Measurements from ENCODE around the gene DPH1.
A peak's percentile ranks its signal among the peaks of the same experiment; 100 is the strongest.

Gene DPH1

DNA sequence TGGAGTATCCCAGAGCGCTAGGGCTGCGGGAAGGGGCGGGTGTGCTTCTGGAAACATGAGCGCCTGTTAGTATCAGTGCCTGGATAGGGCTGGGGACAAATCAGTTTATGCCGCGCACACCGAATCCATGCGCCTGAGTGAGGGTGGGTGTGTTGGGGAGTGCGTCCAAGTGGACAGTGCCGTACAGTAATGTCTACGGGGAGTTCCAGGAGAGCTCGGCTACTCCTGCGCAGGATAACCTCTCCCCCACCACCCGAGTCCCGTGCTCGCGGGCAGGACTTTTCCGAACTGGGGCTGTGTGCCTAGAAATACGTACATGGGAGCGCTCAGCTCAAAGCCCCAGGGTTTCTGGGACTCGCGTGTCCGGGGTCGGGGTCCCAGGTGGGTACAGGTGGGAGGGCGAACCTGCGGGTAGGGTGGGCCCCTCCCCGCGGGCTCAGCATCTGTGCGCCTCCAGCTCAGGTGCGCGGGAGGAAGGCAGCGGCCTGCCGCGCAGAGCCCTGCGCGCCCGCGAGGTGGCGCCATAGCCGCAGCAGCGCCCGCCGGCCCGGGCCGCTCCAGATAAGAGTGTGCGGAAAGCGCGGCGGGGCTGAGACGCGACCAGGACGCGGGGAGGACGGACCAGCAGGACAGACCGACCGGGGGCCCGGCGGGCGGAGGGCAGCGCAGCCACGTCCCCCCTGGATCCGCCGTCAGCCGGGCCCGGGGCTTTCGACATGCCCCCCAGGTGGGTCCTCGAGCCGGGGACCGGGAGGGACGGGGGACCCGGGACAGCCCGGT is 24.7 kb downstream of the DPH1 start, which contains the start of gene HIC1 (continued):
- TF ChIP-seq MEIS1 (CRISPR knock-in tag; IDR thresholded peaks at IDR 0.05; ENCODE audit: borderline replicate concordance) (no peak), ZNF514 (tag by site-specific recombination; IDR thresholded peaks at IDR 0.05) (no peak), GLI4 (tag by site-specific recombination; IDR thresholded peaks at IDR 0.05) (no peak), ZNF776 (tag by site-specific recombination; IDR thresholded peaks at IDR 0.05; ENCODE audit: borderline replicate concordance) (no peak), ZNF561 (tag by site-specific recombination; IDR thresholded peaks at IDR 0.05; ENCODE audit: borderline replicate concordance) (no peak; the same call in 1 of the 2 replicates), ZFP69B (tag by site-specific recombination; IDR thresholded peaks at IDR 0.05) (peak; percentile 92), ZNF202 (tag by site-specific recombination; IDR thresholded peaks at IDR 0.05; ENCODE audit: borderline replicate concordance) (no peak), ZNF341 (tag by site-specific recombination; IDR thresholded peaks at IDR 0.05; ENCODE audit: low read depth) (no peak), TRIM28 (IDR thresholded peaks at IDR 0.05; ENCODE audit: borderline replicate concordance, low read length) (no peak), ZNF624 (tag by site-specific recombination; IDR thresholded peaks at IDR 0.05) (no peak), ZNF501 (tag by site-specific recombination; IDR thresholded peaks at IDR 0.05) (no peak), TCF7L2 (IDR thresholded peaks at IDR 0.05; ENCODE audit: borderline replicate concordance, low read depth, low read length) (no peak), HOXC10 (CRISPR knock-in tag; IDR thresholded peaks at IDR 0.05) (no peak), ZSCAN30 (tag by site-specific recombination; IDR thresholded peaks at IDR 0.05) (peak; percentile 87), YY2 (tag by site-specific recombination; IDR thresholded peaks at IDR 0.05) (no peak), ZNF558 (tag by site-specific recombination; IDR thresholded peaks at IDR 0.05) (no peak), ZNF555 (tag by site-specific recombination; conservative IDR thresholded peaks at IDR 0.05) (no peak), YY1 (tag by site-specific recombination; IDR thresholded peaks at IDR 0.05) (no peak), ZNF701 (tag by site-specific recombination; IDR thresholded peaks at IDR 0.05) (no peak), ZNF664 (tag by site-specific recombination; IDR thresholded peaks at IDR 0.05) (no peak), ZNF423 (tag by site-specific recombination; IDR thresholded peaks at IDR 0.05) (no peak), ZSCAN23 (tag by site-specific recombination; IDR thresholded peaks at IDR 0.05) (no peak), ZFHX2 (tag by site-specific recombination; conservative IDR thresholded peaks at IDR 0.05) (peak; percentile 54; the same call in 1 of the 2 replicates), ZNF670 (tag by site-specific recombination; IDR thresholded peaks at IDR 0.05; ENCODE audit: low read depth) (no peak)
- TF ChIP-seq, protein P1, sequence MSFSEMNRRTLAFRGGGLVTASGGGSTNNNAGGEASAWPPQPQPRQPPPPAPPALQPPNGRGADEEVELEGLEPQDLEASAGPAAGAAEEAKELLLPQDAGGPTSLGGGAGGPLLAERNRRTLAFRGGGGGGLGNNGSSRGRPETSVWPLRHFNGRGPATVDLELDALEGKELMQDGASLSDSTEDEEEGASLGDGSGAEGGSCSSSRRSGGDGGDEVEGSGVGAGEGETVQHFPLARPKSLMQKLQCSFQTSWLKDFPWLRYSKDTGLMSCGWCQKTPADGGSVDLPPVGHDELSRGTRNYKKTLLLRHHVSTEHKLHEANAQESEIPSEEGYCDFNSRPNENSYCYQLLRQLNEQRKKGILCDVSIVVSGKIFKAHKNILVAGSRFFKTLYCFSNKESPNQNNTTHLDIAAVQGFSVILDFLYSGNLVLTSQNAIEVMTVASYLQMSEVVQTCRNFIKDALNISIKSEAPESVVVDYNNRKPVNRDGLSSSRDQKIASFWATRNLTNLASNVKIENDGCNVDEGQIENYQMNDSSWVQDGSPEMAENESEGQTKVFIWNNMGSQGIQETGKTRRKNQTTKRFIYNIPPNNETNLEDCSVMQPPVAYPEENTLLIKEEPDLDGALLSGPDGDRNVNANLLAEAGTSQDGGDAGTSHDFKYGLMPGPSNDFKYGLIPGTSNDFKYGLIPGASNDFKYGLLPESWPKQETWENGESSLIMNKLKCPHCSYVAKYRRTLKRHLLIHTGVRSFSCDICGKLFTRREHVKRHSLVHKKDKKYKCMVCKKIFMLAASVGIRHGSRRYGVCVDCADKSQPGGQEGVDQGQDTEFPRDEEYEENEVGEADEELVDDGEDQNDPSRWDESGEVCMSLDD (tag by site-specific recombination; IDR thresholded peaks at IDR 0.05): no peak
- TF ChIP-seq, protein P2, sequence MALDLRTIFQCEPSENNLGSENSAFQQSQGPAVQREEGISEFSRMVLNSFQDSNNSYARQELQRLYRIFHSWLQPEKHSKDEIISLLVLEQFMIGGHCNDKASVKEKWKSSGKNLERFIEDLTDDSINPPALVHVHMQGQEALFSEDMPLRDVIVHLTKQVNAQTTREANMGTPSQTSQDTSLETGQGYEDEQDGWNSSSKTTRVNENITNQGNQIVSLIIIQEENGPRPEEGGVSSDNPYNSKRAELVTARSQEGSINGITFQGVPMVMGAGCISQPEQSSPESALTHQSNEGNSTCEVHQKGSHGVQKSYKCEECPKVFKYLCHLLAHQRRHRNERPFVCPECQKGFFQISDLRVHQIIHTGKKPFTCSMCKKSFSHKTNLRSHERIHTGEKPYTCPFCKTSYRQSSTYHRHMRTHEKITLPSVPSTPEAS (tag by site-specific recombination; IDR thresholded peaks at IDR 0.05): no peak
- TF ChIP-seq, protein P3, sequence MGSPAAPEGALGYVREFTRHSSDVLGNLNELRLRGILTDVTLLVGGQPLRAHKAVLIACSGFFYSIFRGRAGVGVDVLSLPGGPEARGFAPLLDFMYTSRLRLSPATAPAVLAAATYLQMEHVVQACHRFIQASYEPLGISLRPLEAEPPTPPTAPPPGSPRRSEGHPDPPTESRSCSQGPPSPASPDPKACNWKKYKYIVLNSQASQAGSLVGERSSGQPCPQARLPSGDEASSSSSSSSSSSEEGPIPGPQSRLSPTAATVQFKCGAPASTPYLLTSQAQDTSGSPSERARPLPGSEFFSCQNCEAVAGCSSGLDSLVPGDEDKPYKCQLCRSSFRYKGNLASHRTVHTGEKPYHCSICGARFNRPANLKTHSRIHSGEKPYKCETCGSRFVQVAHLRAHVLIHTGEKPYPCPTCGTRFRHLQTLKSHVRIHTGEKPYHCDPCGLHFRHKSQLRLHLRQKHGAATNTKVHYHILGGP (tag by site-specific recombination; IDR thresholded peaks at IDR 0.05): no peak
- TF ChIP-seq, protein P4, sequence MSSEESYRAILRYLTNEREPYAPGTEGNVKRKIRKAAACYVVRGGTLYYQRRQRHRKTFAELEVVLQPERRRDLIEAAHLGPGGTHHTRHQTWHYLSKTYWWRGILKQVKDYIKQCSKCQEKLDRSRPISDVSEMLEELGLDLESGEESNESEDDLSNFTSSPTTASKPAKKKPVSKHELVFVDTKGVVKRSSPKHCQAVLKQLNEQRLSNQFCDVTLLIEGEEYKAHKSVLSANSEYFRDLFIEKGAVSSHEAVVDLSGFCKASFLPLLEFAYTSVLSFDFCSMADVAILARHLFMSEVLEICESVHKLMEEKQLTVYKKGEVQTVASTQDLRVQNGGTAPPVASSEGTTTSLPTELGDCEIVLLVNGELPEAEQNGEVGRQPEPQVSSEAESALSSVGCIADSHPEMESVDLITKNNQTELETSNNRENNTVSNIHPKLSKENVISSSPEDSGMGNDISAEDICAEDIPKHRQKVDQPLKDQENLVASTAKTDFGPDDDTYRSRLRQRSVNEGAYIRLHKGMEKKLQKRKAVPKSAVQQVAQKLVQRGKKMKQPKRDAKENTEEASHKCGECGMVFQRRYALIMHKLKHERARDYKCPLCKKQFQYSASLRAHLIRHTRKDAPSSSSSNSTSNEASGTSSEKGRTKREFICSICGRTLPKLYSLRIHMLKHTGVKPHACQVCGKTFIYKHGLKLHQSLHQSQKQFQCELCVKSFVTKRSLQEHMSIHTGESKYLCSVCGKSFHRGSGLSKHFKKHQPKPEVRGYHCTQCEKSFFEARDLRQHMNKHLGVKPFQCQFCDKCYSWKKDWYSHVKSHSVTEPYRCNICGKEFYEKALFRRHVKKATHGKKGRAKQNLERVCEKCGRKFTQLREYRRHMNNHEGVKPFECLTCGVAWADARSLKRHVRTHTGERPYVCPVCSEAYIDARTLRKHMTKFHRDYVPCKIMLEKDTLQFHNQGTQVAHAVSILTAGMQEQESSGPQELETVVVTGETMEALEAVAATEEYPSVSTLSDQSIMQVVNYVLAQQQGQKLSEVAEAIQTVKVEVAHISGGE (tag by site-specific recombination; conservative IDR thresholded peaks at IDR 0.05; ENCODE audit: low read depth): peak; percentile 36; the same call in 1 of the 2 replicates
- TF ChIP-seq, protein P5, sequence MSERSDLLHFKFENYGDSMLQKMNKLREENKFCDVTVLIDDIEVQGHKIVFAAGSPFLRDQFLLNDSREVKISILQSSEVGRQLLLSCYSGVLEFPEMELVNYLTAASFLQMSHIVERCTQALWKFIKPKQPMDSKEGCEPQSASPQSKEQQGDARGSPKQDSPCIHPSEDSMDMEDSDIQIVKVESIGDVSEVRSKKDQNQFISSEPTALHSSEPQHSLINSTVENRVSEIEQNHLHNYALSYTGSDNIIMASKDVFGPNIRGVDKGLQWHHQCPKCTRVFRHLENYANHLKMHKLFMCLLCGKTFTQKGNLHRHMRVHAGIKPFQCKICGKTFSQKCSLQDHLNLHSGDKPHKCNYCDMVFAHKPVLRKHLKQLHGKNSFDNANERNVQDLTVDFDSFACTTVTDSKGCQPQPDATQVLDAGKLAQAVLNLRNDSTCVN (tag by site-specific recombination; optimal IDR thresholded peaks at IDR 0.05): peak; percentile 68
- TF ChIP-seq, protein P6, sequence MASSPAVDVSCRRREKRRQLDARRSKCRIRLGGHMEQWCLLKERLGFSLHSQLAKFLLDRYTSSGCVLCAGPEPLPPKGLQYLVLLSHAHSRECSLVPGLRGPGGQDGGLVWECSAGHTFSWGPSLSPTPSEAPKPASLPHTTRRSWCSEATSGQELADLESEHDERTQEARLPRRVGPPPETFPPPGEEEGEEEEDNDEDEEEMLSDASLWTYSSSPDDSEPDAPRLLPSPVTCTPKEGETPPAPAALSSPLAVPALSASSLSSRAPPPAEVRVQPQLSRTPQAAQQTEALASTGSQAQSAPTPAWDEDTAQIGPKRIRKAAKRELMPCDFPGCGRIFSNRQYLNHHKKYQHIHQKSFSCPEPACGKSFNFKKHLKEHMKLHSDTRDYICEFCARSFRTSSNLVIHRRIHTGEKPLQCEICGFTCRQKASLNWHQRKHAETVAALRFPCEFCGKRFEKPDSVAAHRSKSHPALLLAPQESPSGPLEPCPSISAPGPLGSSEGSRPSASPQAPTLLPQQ (tag by site-specific recombination; IDR thresholded peaks at IDR 0.05): peak; percentile 88

All from HEK293 (cell line).